ENCODE data around the gene TTC16. TPM values are rescaled to one million over a fixed set of nuclear protein-coding genes. Genes with fewer than 3 reads are reported as not detected.

The TTC16 gene
- total RNA-seq, 1 experiment from 2014 or later = not detected

- TF ChIP-seq MYBL2 (CRISPR knock-in tag; IDR thresholded peaks at IDR 0.05) (no peak), TCF7 (CRISPR knock-in tag; IDR thresholded peaks at IDR 0.05; ENCODE audit: low read depth) (no peak), ETV6 (CRISPR knock-in tag; IDR thresholded peaks at IDR 0.05) (no peak), USF2 (CRISPR knock-in tag; IDR thresholded peaks at IDR 0.05) (no peak), CTCF (IDR thresholded peaks at IDR 0.05) (no peak), ZNF263 (CRISPR knock-in tag; IDR thresholded peaks at IDR 0.05; ENCODE audit: low read depth) (0 out of 2 replicates have a peak, but pooled peaks have one; percentile 34), ZNF425 (CRISPR knock-in tag; conservative IDR thresholded peaks at IDR 0.05) (no peak), ZNF423 (CRISPR knock-in tag; IDR thresholded peaks at IDR 0.05) (0 out of 2 replicates have a peak, but pooled peaks have one; percentile 4), ELF4 (CRISPR knock-in tag; IDR thresholded peaks at IDR 0.05; ENCODE audit: low read depth) (no peak), FOXP1 (CRISPR knock-in tag; IDR thresholded peaks at IDR 0.05; ENCODE audit: borderline replicate concordance) (no peak)
- Mint-ChIP-seq H3K27ac (no peak overlapping the region; the same call in 1 of the 2 replicates), H3K4me3 (peak overlapping the region; percentile 84), H3K4me1 (peaks cover 32% of the 10 kb centered on the region), H3K9me3 (no peaks in the 10 kb centered on the region), H3K36me3 (no peaks in the 10 kb centered on the region), H3K27me3 (ENCODE audit: low read depth) (peaks cover 11% of the 10 kb centered on the region)
- DNase-seq (ENCODE audit: low spot score) = no peak
- ChIA-PET CTCF (interaction anchor here (0.6 to 3.3 kb wide), 15 partner anchors 9 to 348 kb away, joined by 3 to 54 read pairs (median 4); partner anchors contain the start of genes CDK9, ST6GALNAC4 and TOR2A), POLR2A (interaction anchor here (0.7 to 1.3 kb wide), 3 partner anchors 12 to 147 kb away, joined by 3 to 5 read pairs (median 3); partner anchors contain the start of gene ST6GALNAC4)
- ATAC-seq = no peak
These were observed 54.2 kb downstream of the TTC16 start for GRCh38 chr9:127769929-127770582.

- Mint-ChIP-seq H3K27ac (no peak overlapping the region; the same call in 1 of the 2 replicates), H3K4me3 (peak overlapping the region; percentile 84), H3K4me1 (peaks cover 32% of the 10 kb centered on the region), H3K27me3 (ENCODE audit: low read depth) (peaks cover 11% of the 10 kb centered on the region), H3K36me3 (no peaks in the 10 kb centered on the region), H3K9me3 (no peaks in the 10 kb centered on the region)
- ATAC-seq = no peak
- no peak for DNase-seq (ENCODE audit: low spot score)
- TF ChIP-seq SMAD4 (CRISPR knock-in tag; IDR thresholded peaks at IDR 0.05) (no peak), ZNF423 (CRISPR knock-in tag; IDR thresholded peaks at IDR 0.05) (no peak), SMAD3 (CRISPR knock-in tag; IDR thresholded peaks at IDR 0.05; ENCODE audit: borderline replicate concordance) (no peak), ELF4 (CRISPR knock-in tag; IDR thresholded peaks at IDR 0.05; ENCODE audit: low read depth) (no peak), ARID4B (CRISPR knock-in tag; IDR thresholded peaks at IDR 0.05; ENCODE audit: borderline replicate concordance) (no peak), STAT6 (CRISPR knock-in tag; conservative IDR thresholded peaks at IDR 0.05; ENCODE audit: low read depth) (no peak), ZNF121 (CRISPR knock-in tag; IDR thresholded peaks at IDR 0.05) (no peak), OVOL2 (CRISPR knock-in tag; IDR thresholded peaks at IDR 0.05; ENCODE audit: borderline replicate concordance) (no peak), NR2C2 (CRISPR knock-in tag; IDR thresholded peaks at IDR 0.05) (no peak), TP53 (CRISPR knock-in tag; IDR thresholded peaks at IDR 0.05) (no peak), NFYB (CRISPR knock-in tag; conservative IDR thresholded peaks at IDR 0.05; ENCODE audit: low read depth) (no peak), CREM (CRISPR knock-in tag; IDR thresholded peaks at IDR 0.05) (no peak)
- ChIA-PET POLR2A (interaction anchor here (0.6 to 2.1 kb wide), 8 partner anchors 10 to 146 kb away, joined by 3 to 12 read pairs (median 4); partner anchors contain the start of genes CDK9, ST6GALNAC4 and TOR2A), CTCF (interaction anchor here (0.8 to 3.3 kb wide), 30 partner anchors 8 to 380 kb away, joined by 3 to 54 read pairs (median 4); partner anchors contain the start of genes CDK9, FPGS, ST6GALNAC4 and TOR2A)
These were observed 54.7 kb downstream of the TTC16 start for GRCh38 chr9:127770583-127770904.
